Measurements from ENCODE around the gene ARRDC2.
A peak's percentile ranks its signal among the peaks of the same experiment; 100 is the strongest.

The ARRDC2 gene

DNA sequence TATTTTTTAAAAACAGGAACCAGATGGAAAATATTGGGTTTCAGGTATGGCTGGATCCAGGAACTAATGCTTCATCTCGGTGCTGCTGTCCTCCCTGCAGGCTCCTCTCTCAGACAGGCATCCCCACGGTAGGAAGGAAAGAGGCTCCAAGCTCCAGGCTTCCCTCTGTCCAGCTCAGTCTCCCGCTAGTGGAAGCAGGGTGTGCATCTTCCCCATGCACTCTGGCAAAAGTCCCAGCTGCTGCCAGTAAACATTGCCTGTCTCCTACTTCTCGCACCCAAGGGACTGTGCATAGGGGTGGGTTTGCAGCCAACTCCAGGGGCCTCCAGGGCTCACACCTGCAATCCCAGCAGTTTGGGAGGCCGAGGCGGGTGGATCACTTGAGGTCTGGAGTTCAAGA is 49.6 kb downstream of the ARRDC2 start:
- no peak for DNase-seq (ENCODE audit: low read depth in 2 of 2)

DNA sequence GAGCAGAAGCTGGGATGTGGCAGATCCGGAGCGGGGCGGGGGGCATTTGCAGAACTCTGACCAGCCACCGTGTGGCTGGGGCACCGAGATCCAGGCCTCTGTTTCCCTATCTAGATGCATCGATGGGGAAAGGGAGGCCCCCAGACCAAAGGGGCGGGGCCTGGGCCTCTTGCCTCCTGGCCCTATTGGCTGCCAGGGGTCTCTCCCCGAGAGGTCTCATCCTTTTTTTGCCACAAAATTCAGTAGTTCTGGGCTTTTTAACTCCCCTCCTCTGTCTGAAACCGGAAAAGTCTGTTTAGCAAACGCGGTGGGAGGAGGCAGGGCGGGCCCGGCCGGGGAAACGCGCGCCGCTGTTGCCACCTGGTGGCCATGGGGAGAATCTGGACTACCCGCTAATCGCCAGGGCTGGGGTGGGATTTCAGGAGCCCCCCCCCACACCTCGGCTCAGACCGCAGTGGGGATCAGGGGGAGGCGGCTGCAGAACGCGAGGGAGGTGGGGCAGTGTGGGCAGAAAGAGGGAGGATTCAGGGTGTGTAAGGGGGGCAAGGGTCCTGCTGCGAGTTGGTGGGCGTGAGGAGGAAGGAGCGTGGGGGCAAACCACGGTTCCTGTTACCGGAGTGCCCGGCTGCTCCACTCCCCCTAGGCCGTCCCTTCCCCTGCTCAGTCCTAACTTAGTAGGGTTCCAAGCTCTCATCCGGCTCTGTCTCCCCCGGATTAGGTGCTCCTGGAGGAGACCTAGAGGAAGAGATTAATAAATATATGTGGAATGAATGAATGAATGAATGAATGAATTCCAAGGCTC is 50.4 kb downstream of the ARRDC2 start:
- peak; percentile 55 to 74 for DNase-seq (ENCODE audit: low read depth in 2 of 2)

DNA sequence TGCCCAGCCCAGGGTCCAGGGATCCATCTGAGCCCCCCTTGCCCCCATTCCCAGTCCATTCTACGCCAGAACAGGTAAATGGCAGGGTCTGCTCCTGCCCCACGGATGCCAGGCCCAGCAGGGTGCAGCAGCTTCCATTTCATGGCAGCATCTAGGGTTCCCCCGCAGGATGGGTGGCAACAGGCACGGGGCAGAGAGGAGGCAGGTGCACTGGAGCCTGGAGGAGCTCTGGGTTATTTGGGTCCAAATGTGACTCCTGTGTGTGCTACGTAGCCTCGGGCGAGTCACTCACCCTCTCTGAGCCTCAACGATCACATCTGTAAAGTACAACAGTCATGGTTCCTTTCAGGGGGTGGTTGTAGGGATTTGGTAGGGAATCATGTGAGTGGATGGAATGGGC is 51.3 kb downstream of the ARRDC2 start:
- no peak for DNase-seq (ENCODE audit: low read depth in 2 of 2)

DNA sequence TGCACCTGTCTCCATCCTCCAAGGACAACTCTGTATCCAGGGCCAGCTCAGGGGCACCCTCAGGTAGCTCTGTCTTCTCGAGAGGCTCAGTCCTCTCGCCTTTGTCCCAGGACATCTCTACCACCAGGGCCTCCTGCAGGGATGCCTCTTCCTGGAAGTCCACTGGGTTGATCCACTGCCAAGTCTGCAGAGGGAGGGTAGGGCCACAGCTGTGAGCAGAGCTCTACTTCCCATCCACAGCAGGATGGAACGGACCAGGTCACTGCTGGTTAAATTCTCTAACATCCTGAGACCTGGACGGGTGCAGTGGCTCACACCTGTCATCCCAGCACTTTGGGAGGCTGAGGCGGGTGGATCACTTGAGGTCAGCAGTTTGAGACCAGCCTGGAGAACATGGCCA is 51.9 kb downstream of the ARRDC2 start:
- DNase-seq (ENCODE audit: low read depth in 2 of 2): no peak

DNA sequence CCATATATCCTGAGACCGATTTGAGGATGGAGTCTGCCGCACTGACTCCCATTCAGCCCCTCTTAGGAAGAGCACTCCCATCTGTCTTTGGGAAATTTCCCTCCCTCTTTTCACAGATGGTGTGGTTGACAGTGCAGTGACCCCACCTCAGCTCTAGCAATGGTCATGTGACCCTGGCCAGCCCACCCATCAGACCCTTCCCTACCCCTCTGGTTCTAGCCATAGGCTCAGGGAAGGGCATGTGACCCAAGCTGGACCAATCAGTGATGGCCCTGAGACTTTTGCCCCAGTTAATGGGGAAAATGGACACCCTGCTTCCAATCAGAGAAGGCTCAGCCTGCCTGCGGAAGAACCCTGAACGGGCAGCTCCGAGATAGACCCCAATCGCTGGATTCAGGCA is 52.5 kb downstream of the ARRDC2 start:
- DNase-seq (ENCODE audit: low read depth in 2 of 2): no peak

DNA sequence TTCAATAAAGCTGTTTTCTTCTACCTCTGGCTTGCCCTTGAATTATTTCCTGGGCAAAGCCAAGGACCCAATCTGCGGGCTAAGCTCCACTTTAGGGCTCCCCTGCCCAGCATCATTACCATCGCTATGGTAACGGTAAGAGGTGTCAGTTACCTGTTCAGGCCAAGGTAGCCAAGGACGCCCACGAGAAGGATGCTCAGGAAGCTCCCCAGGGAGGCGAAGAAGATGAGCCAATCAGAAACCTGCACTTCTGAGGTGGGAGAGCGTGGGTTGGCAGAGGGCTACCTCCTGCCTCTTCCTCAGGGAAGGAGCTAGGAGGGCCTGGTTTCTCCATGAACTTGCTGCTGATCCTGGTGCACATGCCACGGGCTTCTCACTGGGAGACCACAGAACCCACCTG is 54.1 kb downstream of the ARRDC2 start:
- no peak for DNase-seq (ENCODE audit: low read depth in 2 of 2)

DNA sequence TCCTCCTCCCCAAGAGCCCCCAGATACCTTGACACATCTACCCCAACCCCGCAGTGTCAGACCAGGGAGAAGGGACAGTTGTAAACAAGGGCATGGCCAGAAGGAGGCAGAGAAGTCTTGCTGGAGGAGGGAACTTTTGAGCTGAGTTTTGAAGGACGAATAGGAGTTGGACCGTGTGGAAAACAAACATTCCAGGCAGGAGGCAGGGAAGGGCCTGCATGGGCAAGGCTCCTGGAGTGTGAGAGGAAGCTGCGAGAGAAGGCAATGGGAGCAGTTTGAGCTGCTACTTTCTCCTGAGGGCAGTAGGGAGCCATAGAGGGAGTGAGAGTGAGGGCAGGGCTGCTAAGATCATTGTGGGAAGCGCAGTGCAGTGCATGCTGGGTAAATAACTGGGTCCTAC is 55.5 kb downstream of the ARRDC2 start:
- no peak for DNase-seq (ENCODE audit: low read depth in 2 of 2)

All from stimulated activated CD4-positive, alpha-beta T cell treated with anti-CD3 and anti-CD28 coated beads, Interleukin-12 subunit alpha, Interleukin-12 subunit beta, amount 100 ng/mL, for 24 hours (primary cell).